OCI-M2 (cell line): ENCODE measurements around the gene TRIM9.

Experiments
- DNase-seq: peaks from one replicate; lab custom pipeline; 2025; ENCODE audit not compliant: unreplicated experiment; lab: John Stamatoyannopoulos, UW

TRIM9 gene

GRCh38 chr14:51094901-51095853 lies at the start of gene TRIM9:
Gene TRIM9, minus strand, starts transcription at chr14:51095105. Its CDS starts 166 bp downstream, at chr14:51094939.
- peak; percentile 91 for DNase-seq

GRCh38 chr14:51140856-51141255 lies 46.0 kb upstream of the TRIM9 start:
- DNase-seq, result no peak

- DNase-seq, result no peak
Measured at GRCh38 chr14:51140338-51140737, 45.4 kb upstream of the TRIM9 start.

GRCh38 chr14:51139121-51139681 lies 44.3 kb upstream of the TRIM9 start:
- no peak for DNase-seq

- DNase-seq, result no peak
Measured at GRCh38 chr14:51138404-51139103, 43.6 kb upstream of the TRIM9 start.

- no peak for DNase-seq
Measured at GRCh38 chr14:51131516-51131915, 36.6 kb upstream of the TRIM9 start.

- DNase-seq, result no peak
Measured at GRCh38 chr14:51129130-51129529, 34.2 kb upstream of the TRIM9 start.

GRCh38 chr14:51124029-51124428 lies 29.1 kb upstream of the TRIM9 start:
- no peak for DNase-seq

- DNase-seq, result no peak
Measured at GRCh38 chr14:51121096-51121495, 26.2 kb upstream of the TRIM9 start.

GRCh38 chr14:51119411-51120051 lies 24.6 kb upstream of the TRIM9 start:
- no peak for DNase-seq

GRCh38 chr14:51118993-51119392 lies 24.1 kb upstream of the TRIM9 start:
- DNase-seq, result no peak

- DNase-seq, result no peak
Measured at GRCh38 chr14:51117593-51117992, 22.7 kb upstream of the TRIM9 start.

- no peak for DNase-seq
Measured at GRCh38 chr14:51116682-51117081, 21.8 kb upstream of the TRIM9 start.

GRCh38 chr14:51109651-51110050 lies 14.7 kb upstream of the TRIM9 start:
- no peak for DNase-seq

- no peak for DNase-seq
Measured at GRCh38 chr14:51107801-51108200, 12.9 kb upstream of the TRIM9 start.

GRCh38 chr14:51104467-51104866 lies 9.6 kb upstream of the TRIM9 start:
- DNase-seq, result no peak

GRCh38 chr14:51097287-51097686 lies 2.4 kb upstream of the TRIM9 start:
- DNase-seq, result no peak

- DNase-seq, result no peak
Measured at GRCh38 chr14:51096870-51097269, 2.0 kb upstream of the TRIM9 start.

GRCh38 chr14:51095854-51096823 lies 1.2 kb upstream of the TRIM9 start:
- DNase-seq, result no peak

GRCh38 chr14:51094282-51094821 lies 553 bp downstream of the TRIM9 start:
- DNase-seq, result no peak
